HS-5 (cell line): Measurements from ENCODE around the gene LCE2B.

Source experiments
- DNase-seq: peaks from one replicate; pipeline ENCODE4 v3.0.0-alpha.2; 2012; ENCODE audit warnings: low read depth

The LCE2B gene

DNA sequence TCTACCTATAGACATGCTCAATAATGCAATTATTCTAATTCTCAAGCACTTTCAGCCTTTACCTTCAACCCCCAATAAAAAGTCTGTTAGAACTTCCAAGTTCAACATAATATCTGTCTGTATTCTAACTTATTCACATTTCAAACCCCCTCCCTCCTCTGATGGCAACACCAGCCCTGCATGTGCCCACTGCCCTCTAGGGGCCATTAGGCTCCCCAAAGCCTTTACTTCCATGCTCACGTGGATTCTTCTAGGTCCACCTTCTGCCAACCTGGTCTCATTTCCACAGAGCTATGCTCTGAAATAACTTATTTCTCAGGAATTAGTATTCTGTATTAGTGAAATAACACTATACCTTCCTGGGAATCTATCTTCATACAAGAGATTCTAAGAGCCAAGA, 49.7 kb downstream of the LCE2B start:
- DNase-seq, result no peak
